Activated naive CD4-positive, alpha-beta T cell treated with anti-CD3 and anti-CD28 coated beads for 36 hours (primary cell): ENCODE results near the gene INSIG2. TPM values are rescaled to one million over a fixed set of nuclear protein-coding genes. Genes with fewer than 3 reads are reported as not detected.
A peak's percentile ranks its signal among the peaks of the same experiment; 100 is the strongest.

Experiments used
- CTCF ChIA-PET: fragments of 350-600 bp; sonication (Branson Sonifier 250); formaldehyde crosslinking; loops from one replicate; lab custom pipeline; 2021; ENCODE audit warnings: antibody characterized with exemption; lab: Charles Lee
- DNase-seq: peaks from one replicate; pipeline ENCODE4 v3.0.0-alpha.2; 2020
- H3K27ac Mint-ChIP-seq: one replicate; pipeline ENCODE4 v1.8.0; 2021; ENCODE audit warnings: mild to moderate bottlenecking, mixed read lengths
- H3K27me3 Mint-ChIP-seq: one replicate; pipeline ENCODE4 v1.8.0; 2021; ENCODE audit warnings: low read depth, mixed read lengths
- H3K36me3 Mint-ChIP-seq: one replicate; pipeline ENCODE4 v1.8.0; 2021; ENCODE audit warnings: low read depth, mixed read lengths
- H3K4me1 Mint-ChIP-seq: one replicate; pipeline ENCODE4 v1.8.0; 2021; ENCODE audit warnings: low read depth, mixed read lengths
- H3K4me3 Mint-ChIP-seq: one replicate; pipeline ENCODE4 v1.8.0; 2021; ENCODE audit warnings: mild to moderate bottlenecking, moderate library complexity, mixed read lengths
- H3K9me3 Mint-ChIP-seq: one replicate; pipeline ENCODE4 v1.8.0; 2021; ENCODE audit warnings: mixed read lengths
- intact Hi-C: fragments of 100-400 bp; cut with micrococcal nuclease; formaldehyde crosslinking; loops from one replicate; pipeline ENCODE4 v1.15.1; 2023
- total RNA-seq, 2 experiments: library from RNA; stranded (reverse); gene quantifications; one replicate each; pipeline ENCODE4 v1.2.3, GENCODE V29; 2021

INSIG2 gene
- total RNA-seq, 2 experiments from 2014 or later = 14.3 to 19.3 TPM

DNA sequence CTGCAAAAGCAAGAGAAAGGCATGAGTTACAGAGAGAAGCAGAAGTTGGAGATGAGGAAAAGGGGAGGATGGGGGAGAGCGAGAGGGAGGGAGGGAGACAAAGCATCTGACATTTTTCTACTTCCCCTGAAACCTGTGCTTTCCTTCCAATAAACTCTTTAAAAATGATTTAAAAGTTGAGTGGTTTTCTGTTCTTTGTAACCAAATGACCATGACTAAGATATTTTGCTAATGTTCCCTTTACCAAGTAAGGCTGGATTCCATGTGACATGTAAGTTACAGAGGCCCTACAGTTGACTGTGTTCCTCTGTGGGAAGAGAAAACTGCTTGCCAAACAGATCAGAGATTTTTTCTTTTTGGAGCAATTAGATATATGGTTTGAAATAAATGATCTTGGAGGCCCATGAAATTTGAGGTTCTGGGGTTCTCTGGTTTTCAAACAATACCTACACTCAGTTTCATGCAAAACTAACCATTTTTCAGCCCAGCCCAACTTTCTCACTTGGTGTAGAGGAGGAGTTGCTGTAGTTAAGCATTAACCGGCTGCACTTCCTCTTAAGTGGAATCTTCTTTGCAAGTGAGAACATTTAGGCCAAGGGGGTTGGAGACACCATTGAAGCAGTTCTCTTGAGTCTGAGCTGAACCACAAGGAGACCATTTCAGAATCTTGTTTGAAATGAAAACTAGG lies 34.5 kb downstream of the INSIG2 start:
- intact Hi-C loops = no loop called here
- Mint-ChIP-seq H3K27me3 (peaks cover 10% of the 10 kb centered on the region), H3K36me3 (no peaks in the 10 kb centered on the region), H3K4me3 (no peak overlapping the region), H3K4me1 (no peaks in the 10 kb centered on the region), H3K9me3 (no peaks in the 10 kb centered on the region), H3K27ac (no peak overlapping the region)
- CTCF ChIA-PET = no interaction called here
- no peak for DNase-seq

DNA sequence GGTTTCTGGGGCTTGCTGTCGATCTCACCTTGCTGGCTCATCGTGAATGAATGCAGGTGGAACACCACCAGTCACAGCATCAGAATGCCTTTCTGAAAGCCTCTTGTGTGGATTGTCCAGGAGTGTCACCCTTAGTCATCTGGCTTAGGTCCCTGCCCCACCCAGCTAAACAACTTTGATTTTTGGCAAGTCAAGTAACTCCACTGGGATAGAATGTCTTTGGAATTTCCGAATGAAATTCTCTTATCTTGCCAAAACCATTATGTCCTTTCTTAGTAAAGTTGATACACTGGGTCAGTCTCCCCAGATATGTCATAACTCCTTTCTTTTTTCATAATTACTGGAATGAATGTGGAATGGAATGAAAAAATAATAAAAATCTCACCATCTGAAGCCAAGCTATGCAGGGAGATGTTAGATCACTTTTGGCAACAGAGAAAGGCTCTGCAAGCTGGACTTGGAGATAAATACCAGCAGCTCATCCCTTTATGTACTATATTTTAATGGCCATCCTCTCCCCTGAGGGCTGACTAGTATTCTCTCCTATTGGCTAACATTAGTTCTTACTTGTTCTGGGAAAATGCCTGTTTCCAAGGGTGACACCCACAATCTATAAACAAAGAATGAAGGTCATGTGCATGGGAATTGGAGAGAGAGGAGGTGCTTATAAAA lies 35.4 kb downstream of the INSIG2 start:
- no peaks in the 10 kb centered on the region for H3K9me3 Mint-ChIP-seq
- intact Hi-C loops = no loop called here
- DNase-seq = no peak
- no peak overlapping the region for H3K27ac Mint-ChIP-seq
- H3K27me3 Mint-ChIP-seq = peaks cover 18% of the 10 kb centered on the region
- CTCF ChIA-PET = no interaction called here
- H3K36me3 Mint-ChIP-seq = no peaks in the 10 kb centered on the region
- no peaks in the 10 kb centered on the region for H3K4me1 Mint-ChIP-seq
- H3K4me3 Mint-ChIP-seq = no peak overlapping the region

DNA sequence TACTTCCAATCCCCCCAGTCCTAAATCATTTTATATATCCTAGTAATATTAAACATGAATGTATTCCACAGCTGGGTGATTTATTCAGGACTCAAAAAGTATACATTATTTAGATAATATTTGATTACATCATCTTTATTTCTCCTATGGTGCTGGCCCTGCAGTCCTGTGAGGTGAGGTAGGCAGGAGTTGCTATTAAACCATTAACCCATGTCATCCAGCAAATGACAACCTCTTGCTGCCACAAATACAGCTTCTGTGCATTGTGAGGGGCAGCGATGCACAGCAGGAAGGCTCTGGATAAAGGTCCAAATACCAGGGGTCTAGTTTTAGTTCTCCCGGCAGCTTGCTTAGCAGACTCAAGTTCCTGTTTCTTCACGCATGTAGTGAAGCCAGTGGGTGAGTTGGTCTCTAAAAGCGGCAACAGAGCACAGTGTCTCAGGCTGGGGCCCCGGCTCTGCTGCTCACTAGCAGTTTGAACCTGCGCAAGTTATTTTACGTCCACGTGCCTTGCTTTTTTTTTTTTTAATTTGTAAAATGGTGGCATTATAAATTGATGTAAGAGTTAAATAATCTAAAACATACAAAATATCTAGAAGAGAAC lies 36.1 kb downstream of the INSIG2 start:
- Mint-ChIP-seq H3K27ac (no peak overlapping the region), H3K4me1 (no peaks in the 10 kb centered on the region), H3K4me3 (no peak overlapping the region), H3K9me3 (no peaks in the 10 kb centered on the region), H3K36me3 (no peaks in the 10 kb centered on the region), H3K27me3 (peaks cover 20% of the 10 kb centered on the region)
- DNase-seq = no peak
- intact Hi-C loops = no loop called here
- CTCF ChIA-PET = no interaction called here

DNA sequence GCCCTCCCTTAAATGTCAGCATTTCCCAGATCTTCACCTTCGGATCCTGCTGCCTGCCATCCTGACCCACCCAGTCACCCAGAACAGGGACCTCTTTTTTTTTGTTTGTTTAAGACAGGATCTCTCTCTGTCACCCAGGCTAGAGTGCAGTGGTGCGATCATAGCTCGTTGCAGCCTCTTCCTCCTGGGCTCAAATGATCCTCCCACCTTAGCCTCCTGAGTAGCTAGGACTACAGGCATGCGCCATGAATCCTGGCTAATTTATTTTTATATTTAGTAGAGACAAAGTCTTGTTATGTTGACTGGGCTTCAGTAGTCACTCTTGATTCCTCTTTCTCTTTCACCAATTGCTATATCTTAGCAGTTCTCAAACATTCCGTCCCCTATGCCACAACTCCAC lies 39.0 kb downstream of the INSIG2 start:
- no peak for DNase-seq
- peaks cover 20% of the 10 kb centered on the region for H3K27me3 Mint-ChIP-seq
- H3K9me3 Mint-ChIP-seq = no peaks in the 10 kb centered on the region
- no peak overlapping the region for H3K4me3 Mint-ChIP-seq
- intact Hi-C loops = no loop called here
- peaks cover 9% of the 10 kb centered on the region for H3K4me1 Mint-ChIP-seq
- CTCF ChIA-PET = no interaction called here
- no peaks in the 10 kb centered on the region for H3K36me3 Mint-ChIP-seq
- H3K27ac Mint-ChIP-seq = no peak overlapping the region

DNA sequence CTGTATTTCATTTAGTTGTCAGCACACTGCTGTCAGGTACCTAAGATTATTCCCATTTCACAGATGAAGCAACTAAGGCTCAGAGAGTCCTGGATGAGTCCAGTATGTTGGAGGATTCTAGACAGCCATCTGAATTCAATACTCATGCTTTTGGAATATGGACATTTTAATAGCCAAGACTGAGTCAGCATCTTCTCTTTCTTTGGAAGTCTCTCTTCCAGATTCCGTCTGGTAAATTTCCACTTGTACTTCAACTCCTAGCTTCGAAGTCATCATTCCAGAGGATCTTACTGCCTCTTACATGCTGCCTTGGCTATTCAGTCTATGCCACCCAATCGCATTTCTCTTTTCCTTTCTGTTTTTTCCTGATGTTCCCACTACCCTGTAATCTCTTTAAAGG lies 40.6 kb downstream of the INSIG2 start:
- no peak for DNase-seq
- H3K4me1 Mint-ChIP-seq = peaks cover 9% of the 10 kb centered on the region
- CTCF ChIA-PET = no interaction called here
- no peak overlapping the region for H3K27ac Mint-ChIP-seq
- H3K4me3 Mint-ChIP-seq = no peak overlapping the region
- H3K36me3 Mint-ChIP-seq = no peaks in the 10 kb centered on the region
- H3K9me3 Mint-ChIP-seq = no peaks in the 10 kb centered on the region
- peaks cover 24% of the 10 kb centered on the region for H3K27me3 Mint-ChIP-seq
- intact Hi-C loops = no loop called here

DNA sequence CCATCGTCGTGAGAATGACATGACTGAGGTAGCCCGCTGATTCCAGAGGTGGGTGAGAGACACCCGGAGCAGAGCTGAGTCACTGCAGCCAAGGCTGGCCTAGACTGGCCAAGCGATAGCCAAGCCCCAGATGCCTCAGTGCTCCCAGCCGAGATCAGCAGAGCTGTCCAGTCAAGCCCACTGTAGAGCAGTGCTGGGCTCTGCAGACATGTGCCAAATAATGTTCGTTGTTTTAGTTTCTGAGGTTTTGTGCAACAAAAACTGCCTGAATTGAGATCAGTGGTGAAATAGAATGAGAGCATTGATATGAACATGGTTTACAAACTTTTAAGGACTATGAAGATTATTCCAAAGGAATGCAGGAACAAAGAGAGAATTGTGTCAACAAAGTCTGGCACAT lies 42.1 kb downstream of the INSIG2 start:
- no peak overlapping the region for H3K4me3 Mint-ChIP-seq
- intact Hi-C loops = no loop called here
- CTCF ChIA-PET = no interaction called here
- H3K36me3 Mint-ChIP-seq = no peaks in the 10 kb centered on the region
- DNase-seq = no peak
- H3K27me3 Mint-ChIP-seq = peaks cover 23% of the 10 kb centered on the region
- H3K9me3 Mint-ChIP-seq = no peaks in the 10 kb centered on the region
- H3K27ac Mint-ChIP-seq = peak overlapping the region; percentile 52
- H3K4me1 Mint-ChIP-seq = peaks cover 9% of the 10 kb centered on the region

DNA sequence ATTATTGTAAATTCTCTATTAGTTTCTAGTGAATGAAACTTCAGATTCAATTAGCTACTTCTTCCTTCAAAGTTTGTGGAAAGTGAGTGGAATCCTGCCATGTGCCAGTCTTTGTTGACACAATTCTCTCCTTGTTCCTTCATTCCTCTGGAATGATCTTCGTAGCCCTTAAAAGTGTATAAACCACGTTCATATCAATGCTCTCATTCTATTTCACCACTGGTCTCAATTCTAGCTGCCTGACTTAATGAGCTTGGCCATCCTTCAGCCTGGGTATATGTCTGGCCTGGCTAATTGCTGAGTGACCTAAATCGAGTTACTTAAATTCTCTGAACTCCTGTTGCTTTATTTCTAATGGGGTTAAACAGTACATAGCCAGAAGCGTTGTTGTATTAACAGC lies 43.5 kb downstream of the INSIG2 start:
- no peaks in the 10 kb centered on the region for H3K36me3 Mint-ChIP-seq
- no peak overlapping the region for H3K4me3 Mint-ChIP-seq
- intact Hi-C loops = no loop called here
- CTCF ChIA-PET = no interaction called here
- no peak for DNase-seq
- H3K27ac Mint-ChIP-seq = no peak overlapping the region
- peaks cover 18% of the 10 kb centered on the region for H3K27me3 Mint-ChIP-seq
- H3K4me1 Mint-ChIP-seq = peaks cover 9% of the 10 kb centered on the region
- no peaks in the 10 kb centered on the region for H3K9me3 Mint-ChIP-seq

DNA sequence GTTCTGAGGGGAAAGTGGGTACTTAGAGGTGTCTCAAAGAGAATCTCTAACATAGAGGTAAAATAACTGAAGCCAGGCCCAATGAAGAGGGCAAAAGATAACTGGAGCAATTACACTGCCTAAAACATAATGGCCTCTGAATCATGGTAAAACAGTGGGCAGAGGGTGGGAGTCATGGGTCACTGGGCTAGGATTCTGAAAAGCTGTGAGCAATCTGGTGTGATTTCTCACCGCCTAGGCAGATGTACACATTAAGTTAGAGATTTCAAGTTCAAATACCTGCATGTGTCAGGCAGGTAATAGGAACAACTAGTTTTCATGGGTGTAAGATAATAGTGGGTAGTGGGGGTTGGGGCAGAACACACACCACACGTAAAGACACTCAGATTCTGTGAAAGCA lies 45.6 kb downstream of the INSIG2 start:
- CTCF ChIA-PET = no interaction called here
- Mint-ChIP-seq H3K4me1 (peaks cover 9% of the 10 kb centered on the region), H3K36me3 (no peaks in the 10 kb centered on the region), H3K9me3 (no peaks in the 10 kb centered on the region), H3K4me3 (no peak overlapping the region), H3K27ac (no peak overlapping the region), H3K27me3 (peaks cover 9% of the 10 kb centered on the region)
- no peak for DNase-seq
- intact Hi-C loops = no loop called here

DNA sequence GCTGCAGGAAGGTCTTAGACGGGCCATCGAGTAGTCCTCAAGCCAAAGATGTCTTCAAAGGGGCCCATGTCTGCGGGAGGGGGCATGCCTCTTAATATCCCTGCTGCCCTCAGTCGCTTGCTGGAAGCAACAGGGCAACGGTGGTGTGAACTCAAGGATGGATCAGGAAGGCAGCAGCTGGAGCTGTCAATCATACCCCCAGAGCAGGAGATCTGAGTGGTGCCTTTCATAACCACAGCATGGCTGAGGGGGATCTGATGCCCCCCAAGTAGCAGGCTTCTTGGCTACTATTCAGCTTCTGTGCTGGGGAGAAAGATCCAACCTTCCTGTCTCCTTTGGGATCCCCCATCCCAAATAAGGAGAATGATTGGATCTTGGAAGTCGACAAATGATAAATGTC lies 46.4 kb downstream of the INSIG2 start:
- Mint-ChIP-seq H3K27me3 (peaks cover 8% of the 10 kb centered on the region), H3K4me1 (peaks cover 9% of the 10 kb centered on the region), H3K27ac (no peak overlapping the region), H3K9me3 (no peaks in the 10 kb centered on the region), H3K4me3 (no peak overlapping the region), H3K36me3 (no peaks in the 10 kb centered on the region)
- intact Hi-C loops = no loop called here
- CTCF ChIA-PET = no interaction called here
- no peak for DNase-seq

DNA sequence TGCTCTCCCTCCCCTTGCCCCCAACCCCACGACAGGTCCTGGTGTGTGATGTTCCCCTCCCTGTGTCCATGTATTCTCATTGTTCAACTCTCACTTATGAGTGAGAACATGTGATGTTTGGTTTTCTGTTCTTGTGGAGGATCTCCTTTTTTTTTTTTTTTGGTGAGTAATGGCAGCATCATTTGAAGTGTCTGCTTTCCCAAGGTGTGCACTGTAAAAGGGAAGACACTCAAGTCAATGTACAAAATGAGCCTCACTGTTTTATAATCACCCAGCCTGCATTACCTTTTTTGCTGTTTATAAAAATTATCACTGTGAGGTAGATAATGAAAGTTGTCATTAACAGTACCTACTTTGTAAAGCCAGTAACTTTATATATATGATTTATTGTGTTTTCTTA lies 56.9 kb downstream of the INSIG2 start:
- no peak for DNase-seq
- Mint-ChIP-seq H3K4me3 (no peak overlapping the region), H3K27me3 (peaks cover 5% of the 10 kb centered on the region), H3K36me3 (no peaks in the 10 kb centered on the region), H3K4me1 (peaks cover 9% of the 10 kb centered on the region), H3K27ac (no peak overlapping the region), H3K9me3 (no peaks in the 10 kb centered on the region)
- CTCF ChIA-PET = no interaction called here
- intact Hi-C loops = loop anchor here (5.0 kb wide), 1 partner anchor 43 kb away; no protein-coding TSS in a partner anchor

DNA sequence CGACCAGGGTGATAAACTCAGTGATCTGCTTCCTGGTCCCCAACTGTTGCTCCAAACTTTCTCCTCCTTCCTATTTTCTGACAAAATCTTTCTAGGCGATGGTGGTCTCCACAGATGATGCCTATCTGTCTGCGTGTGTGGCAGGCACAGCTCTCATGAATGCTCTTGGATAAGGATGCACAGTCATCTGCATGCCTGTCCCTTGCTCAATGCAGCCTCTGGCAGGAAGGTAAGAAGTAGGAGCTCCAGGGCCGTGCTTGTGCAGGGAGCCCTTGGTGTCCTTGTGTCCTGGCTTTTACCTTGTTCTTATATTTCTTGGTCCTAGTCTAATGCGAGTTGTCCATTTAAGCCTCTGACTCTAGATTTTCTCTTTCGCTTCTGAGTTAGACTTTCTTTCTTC lies 57.5 kb downstream of the INSIG2 start:
- Mint-ChIP-seq H3K27ac (no peak overlapping the region), H3K9me3 (no peaks in the 10 kb centered on the region), H3K4me3 (no peak overlapping the region), H3K36me3 (no peaks in the 10 kb centered on the region), H3K4me1 (peaks cover 9% of the 10 kb centered on the region), H3K27me3 (peaks cover 10% of the 10 kb centered on the region)
- intact Hi-C loops = loop anchor here (5.0 kb wide), 1 partner anchor 44 kb away; no protein-coding TSS in a partner anchor
- CTCF ChIA-PET = no interaction called here
- no peak for DNase-seq

DNA sequence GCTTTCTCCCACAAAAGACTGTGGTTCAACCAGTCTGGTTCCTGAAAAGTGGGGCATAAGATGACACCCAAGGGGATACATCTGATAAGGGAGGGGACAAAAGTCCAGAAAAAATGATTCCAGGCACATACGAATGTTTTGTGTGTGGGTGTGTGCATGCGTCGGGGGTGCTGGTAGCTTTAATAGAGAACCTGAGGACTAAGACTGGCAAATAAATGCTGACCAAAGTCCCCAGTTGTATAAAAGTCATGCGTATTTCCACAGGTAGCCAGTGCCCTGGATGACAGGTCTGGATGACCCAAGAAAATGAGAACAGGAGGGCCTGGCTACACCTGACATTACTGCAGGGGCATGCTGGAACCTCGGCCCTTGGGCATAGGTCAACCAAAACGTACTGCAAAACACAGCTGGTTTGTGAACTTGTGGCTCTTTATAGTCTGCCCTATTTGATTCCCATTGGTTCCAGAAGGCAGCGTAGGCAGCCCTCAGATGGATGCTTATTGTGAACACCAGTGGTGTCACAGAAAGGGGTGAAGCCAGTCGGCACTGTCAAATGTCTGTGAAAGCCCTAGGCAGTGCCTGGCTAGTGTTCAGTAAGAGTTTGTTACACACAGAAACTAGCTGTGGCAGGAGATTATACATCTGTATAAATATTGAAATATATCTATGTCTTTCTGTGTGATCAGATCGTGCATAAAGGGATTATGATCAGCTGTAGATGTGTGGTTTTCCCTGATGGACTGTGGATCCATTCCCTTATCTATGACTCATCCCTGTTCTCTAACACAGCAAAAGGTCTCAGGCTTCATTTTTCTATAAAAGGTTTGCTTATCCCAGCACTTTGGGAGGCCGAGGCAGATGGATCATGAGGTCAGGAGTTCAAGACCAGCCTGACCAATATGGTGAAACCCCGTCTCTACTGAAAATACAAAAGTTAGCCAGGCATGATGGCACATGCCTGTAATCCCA lies 58.3 kb downstream of the INSIG2 start:
- Mint-ChIP-seq H3K27ac (no peak overlapping the region), H3K27me3 (peaks cover 10% of the 10 kb centered on the region)
- CTCF ChIA-PET = no interaction called here

More for the DNA sequence above, 58.3 kb downstream of the INSIG2 start:
- H3K4me1 Mint-ChIP-seq = peaks cover 9% of the 10 kb centered on the region
- H3K36me3 Mint-ChIP-seq = no peaks in the 10 kb centered on the region
- intact Hi-C loops = loop anchor here (5.0 kb wide), 1 partner anchor 44 kb away; no protein-coding TSS in a partner anchor
- H3K4me3 Mint-ChIP-seq = no peak overlapping the region
- no peaks in the 10 kb centered on the region for H3K9me3 Mint-ChIP-seq
- DNase-seq = no peak
